ENCODE measurements around the gene ELK3.

The ELK3 gene

GRCh38 chr12:96237035-96237434 is 42.9 kb downstream of the ELK3 start:
- no peak overlapping the region for H3K9ac ChIP-seq (ENCODE audit: low read length)
- TF ChIP-seq EZH2phosphoT487 (conservative IDR thresholded peaks at IDR 0.05; ENCODE audit: low read length) (no peak), CTCF (IDR thresholded peaks at IDR 0.05; ENCODE audit: insufficient read depth, low read length, poor library complexity, severe bottlenecking) (no peak)
- H3K9me3 ChIP-seq (ENCODE audit: insufficient read depth, low read length), result no peaks in the 10 kb centered on the region
- H3K79me2 ChIP-seq (ENCODE audit: insufficient read depth, low read length), result no peaks in the 10 kb centered on the region
- H3K9me2 ChIP-seq (replicated peaks; ENCODE audit: insufficient read depth, low read length), result no peaks in the 10 kb centered on the region
- H3F3A ChIP-seq (ENCODE audit: insufficient read depth), result no peaks in the 10 kb centered on the region
- H4K20me1 ChIP-seq (ENCODE audit: low read depth, low read length), result no peaks in the 10 kb centered on the region
- no peak overlapping the region for H3K27ac ChIP-seq (ENCODE audit: low read depth, low read length)
- H3K27me3 ChIP-seq (ENCODE audit: low read length), result no peaks in the 10 kb centered on the region
- no peak overlapping the region for H3K4me2 ChIP-seq (ENCODE audit: low read depth, low read length, poor library complexity, severe bottlenecking)
- H2AFZ ChIP-seq (ENCODE audit: low read depth, low read length, severe bottlenecking), result no peak overlapping the region
- no peak overlapping the region for H3K4me3 ChIP-seq (ENCODE audit: insufficient read depth, low read length, poor library complexity, severe bottlenecking)
- no peaks in the 10 kb centered on the region for H3K36me3 ChIP-seq (ENCODE audit: low read length)

- Histone ChIP-seq H3K4me3 (ENCODE audit: insufficient read depth, low read length, poor library complexity, severe bottlenecking) (no peak overlapping the region), H3K4me2 (ENCODE audit: low read depth, low read length, poor library complexity, severe bottlenecking) (no peak overlapping the region), H3K9ac (ENCODE audit: low read length) (no peak overlapping the region), H3K36me3 (ENCODE audit: low read length) (no peaks in the 10 kb centered on the region), H4K20me1 (ENCODE audit: low read depth, low read length) (no peaks in the 10 kb centered on the region), H3K27me3 (ENCODE audit: low read length) (no peaks in the 10 kb centered on the region), H3K9me2 (replicated peaks; ENCODE audit: insufficient read depth, low read length) (no peaks in the 10 kb centered on the region), H3F3A (ENCODE audit: insufficient read depth) (no peaks in the 10 kb centered on the region), H2AFZ (ENCODE audit: low read depth, low read length, severe bottlenecking) (no peak overlapping the region), H3K27ac (ENCODE audit: low read depth, low read length) (no peak overlapping the region), H3K9me3 (ENCODE audit: insufficient read depth, low read length) (no peaks in the 10 kb centered on the region), H3K79me2 (ENCODE audit: insufficient read depth, low read length) (no peaks in the 10 kb centered on the region)
- TF ChIP-seq CTCF (IDR thresholded peaks at IDR 0.05; ENCODE audit: insufficient read depth, low read length, poor library complexity, severe bottlenecking) (no peak), EZH2phosphoT487 (conservative IDR thresholded peaks at IDR 0.05; ENCODE audit: low read length) (no peak)
Observed at GRCh38 chr12:96237465-96238077, 43.4 kb downstream of the ELK3 start.

GRCh38 chr12:96238336-96239047 is 44.3 kb downstream of the ELK3 start:
- Histone ChIP-seq H3K79me2 (ENCODE audit: insufficient read depth, low read length) (no peaks in the 10 kb centered on the region), H2AFZ (ENCODE audit: low read depth, low read length, severe bottlenecking) (no peak overlapping the region), H3K4me2 (ENCODE audit: low read depth, low read length, poor library complexity, severe bottlenecking) (no peak overlapping the region), H3K27me3 (ENCODE audit: low read length) (no peaks in the 10 kb centered on the region), H3K36me3 (ENCODE audit: low read length) (no peaks in the 10 kb centered on the region), H3K9ac (ENCODE audit: low read length) (no peak overlapping the region), H3K9me3 (ENCODE audit: insufficient read depth, low read length) (no peaks in the 10 kb centered on the region), H3K9me2 (replicated peaks; ENCODE audit: insufficient read depth, low read length) (no peaks in the 10 kb centered on the region), H4K20me1 (ENCODE audit: low read depth, low read length) (no peaks in the 10 kb centered on the region), H3K27ac (ENCODE audit: low read depth, low read length) (no peak overlapping the region), H3K4me3 (ENCODE audit: insufficient read depth, low read length, poor library complexity, severe bottlenecking) (no peak overlapping the region), H3F3A (ENCODE audit: insufficient read depth) (no peaks in the 10 kb centered on the region)
- TF ChIP-seq EZH2phosphoT487 (conservative IDR thresholded peaks at IDR 0.05; ENCODE audit: low read length) (no peak), CTCF (IDR thresholded peaks at IDR 0.05; ENCODE audit: insufficient read depth, low read length, poor library complexity, severe bottlenecking) (no peak)
